GM19023 (cell line): ENCODE data around the gene SNX2.

Experiments
- ATAC-seq: cut with Tn5 transposase; IDR thresholded peaks from one replicate; pipeline ENCODE4 v1.9.1; 2021; ENCODE audit warnings: mild to moderate bottlenecking, moderate library complexity; ENCODE audit not compliant: unreplicated experiment

Gene SNX2

DNA sequence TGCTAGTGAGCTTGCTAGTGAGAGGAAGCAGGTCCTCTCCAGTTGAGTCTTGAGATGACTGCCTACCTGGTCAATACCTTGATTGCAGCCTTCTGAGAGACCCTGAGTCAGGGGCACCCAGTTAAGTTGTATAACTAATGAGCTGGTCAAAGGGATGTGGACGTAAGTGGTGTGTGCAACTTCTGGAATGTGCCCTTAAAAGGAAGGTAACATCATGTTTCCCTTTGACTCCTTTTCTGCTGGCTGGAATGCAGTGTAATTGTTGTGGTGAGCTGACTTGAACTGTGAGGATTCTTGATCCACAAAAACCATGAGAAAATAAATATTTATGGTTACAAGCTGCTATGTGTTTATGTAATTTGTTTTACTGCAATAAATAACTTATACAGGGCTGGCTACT, 2.4 kb upstream of the SNX2 start:
- no peak for ATAC-seq

DNA sequence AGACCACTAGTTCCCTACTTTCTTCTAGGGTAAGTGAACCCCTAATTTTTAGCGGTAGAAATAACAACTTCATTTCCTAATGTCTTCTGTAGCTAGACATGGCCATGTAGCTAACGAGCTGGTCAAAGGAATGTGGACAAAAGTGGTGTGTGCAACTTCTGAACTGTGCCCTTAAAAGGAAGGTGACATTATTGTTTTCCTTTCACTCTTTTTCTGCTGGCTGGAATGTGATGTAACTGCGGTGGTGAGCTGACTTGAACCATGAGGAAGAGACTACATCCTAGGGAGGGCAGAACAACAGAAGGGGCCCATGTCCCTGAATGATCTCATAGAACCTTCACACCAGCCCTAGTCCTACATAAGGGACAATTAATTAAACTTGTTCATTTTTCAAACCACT, 1.3 kb upstream of the SNX2 start:
- ATAC-seq = no peak

DNA sequence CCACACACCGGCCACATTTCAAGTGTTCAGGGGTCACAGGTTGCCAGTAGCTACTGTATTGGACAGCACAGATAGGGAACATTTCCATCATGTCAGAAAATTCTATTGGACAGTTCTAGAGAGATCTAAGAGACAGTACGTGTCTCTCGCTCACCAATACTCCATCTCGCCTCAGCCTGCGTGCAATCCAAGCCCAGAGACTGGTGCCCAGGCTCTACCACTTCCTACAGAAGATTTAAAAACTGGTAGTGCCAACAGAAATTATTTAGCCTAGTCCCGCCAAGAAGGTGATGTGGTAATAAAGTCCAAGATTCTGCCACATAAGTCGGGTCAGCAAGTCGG, 390 bp upstream of the SNX2 start:
- peak; percentile 30 for ATAC-seq

DNA sequence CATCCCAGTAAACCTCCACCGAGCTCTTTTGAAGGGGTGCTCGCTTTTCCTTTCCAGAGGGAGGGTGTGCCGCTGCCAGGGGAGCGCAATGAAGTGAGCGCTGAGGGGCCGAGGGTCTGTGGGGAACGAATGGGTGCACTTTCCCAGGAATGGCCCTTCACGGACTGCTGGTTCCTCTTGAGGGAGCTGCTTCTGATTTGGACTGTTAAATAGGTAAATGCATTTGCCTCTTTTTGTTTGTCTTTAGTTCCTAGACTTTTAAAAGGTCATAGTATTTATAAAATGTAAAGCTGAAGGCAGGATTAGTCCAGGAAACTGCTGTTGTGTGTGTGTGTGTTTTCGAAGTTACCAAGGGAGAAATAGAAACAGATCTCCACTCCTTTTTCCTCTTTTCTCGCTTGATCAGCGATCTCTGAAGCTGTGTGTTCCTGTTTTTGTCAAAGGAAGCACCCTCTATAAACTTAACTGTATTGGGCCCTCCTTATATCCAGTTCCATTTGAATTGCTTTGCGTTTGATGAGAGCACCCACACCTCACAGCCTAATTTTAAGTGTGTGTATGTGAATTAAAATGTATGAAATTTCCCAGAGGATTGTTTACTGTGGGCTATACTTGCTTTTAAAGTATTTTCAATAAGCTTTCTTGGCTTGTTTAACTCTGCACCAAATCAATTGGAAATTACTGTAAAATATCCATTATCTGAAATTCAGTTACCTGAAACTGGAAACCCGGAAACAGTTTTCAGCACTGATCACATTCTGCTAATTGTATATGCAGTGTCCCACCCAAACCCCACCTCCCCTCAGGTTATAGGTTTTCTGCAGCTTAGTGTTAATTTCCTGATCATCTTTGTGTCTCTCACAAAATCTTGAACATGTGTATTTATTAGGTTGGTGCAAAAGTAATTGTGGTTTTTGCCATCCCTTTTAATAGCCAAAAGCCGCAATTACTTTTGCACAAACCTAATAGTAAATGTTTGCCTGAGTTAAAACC, 966 bp downstream of the SNX2 start:
- no peak for ATAC-seq

DNA sequence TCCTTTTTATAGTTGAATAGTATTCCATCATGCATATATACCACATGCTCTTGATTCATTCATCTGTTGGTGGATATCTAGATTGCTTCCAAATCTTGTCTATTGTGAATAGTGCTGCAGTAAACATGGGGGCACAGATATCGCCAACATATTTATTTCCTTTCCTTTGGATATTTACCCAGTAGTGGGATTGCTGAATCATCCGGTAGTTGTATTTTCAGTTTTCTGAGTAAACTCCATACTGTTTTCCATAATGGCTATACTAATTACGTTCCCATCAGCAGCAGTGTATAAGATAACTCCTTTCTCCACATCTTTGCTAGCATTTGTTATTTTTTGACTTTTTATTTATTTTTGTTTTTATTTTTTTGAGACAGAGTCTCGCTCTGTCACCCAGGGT, 3.3 kb downstream of the SNX2 start:
- no peak for ATAC-seq

DNA sequence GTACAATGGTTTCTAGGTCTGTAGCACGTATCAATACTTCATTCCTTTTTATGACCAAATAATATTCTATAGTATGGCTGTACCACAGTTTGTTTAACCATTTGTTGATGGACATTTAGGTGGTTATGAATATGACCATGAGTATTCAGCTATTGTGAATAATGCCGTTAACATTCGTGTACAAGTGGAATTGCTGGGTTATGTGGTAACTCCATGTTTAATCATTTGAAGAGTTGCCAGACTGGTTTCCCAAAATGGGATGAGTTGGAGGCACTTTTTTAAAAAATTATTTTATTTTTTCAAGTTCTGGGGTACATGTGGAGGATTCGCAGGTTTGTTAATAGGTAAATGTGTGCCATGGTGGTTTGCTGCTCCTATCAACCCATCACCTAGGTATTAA, 4.6 kb downstream of the SNX2 start:
- no peak for ATAC-seq

DNA sequence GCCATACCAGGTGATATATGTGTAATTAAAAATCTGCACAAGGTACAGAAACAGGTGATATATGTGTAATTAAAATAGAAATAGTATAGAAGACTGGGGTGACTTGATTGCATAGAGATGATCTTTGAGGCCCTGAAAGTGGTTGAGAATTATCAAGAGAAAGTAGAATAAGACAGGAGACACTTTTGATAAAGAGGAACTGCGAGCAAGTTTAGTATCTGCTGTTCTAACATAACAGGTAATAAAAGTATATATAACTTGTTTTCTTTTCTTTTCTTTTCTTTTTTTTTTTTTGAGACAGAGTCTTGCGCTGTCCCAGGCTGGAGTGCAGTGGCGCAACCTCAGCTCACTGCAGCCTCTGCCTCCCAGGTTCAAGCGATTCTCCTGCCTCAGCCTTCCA, 5.4 kb downstream of the SNX2 start:
- no peak for ATAC-seq

DNA sequence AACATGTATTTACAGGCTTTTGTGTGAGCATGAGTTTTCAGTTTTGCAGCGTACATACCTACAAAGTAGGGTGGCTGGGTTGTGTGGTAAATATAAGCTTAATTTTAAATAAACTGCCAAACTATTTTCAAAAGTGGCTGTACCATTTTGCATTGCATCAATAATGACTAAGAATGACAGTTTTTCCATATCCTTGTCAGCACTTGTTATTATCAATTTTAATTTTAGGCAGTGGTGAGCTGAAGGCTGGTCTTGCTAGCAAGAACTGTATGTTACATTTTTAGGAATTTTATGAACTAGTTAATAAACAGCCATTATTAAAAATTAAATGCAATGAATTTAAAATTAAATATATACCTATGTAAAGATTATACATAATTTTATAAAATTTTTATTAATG, 6.6 kb downstream of the SNX2 start:
- no peak for ATAC-seq

DNA sequence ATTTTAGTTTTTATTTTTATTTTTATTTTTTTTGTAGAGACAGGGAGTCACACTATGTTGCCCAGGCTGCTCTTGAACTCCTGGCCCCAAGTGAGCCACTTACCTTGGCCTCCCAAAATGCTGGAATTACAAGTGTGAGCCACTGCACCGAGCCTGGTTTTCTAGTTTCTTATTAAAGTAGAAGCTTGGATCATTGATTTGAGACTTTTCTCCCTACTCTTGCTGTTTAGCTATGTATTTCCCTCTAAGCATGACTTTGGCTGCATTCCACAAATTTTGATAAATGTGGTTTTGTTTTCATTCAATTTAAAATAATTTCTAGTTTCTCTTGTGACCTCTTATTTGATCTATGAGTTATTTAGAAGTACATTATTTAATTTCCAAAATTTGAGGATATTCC, 10.4 kb downstream of the SNX2 start:
- ATAC-seq = no peak

DNA sequence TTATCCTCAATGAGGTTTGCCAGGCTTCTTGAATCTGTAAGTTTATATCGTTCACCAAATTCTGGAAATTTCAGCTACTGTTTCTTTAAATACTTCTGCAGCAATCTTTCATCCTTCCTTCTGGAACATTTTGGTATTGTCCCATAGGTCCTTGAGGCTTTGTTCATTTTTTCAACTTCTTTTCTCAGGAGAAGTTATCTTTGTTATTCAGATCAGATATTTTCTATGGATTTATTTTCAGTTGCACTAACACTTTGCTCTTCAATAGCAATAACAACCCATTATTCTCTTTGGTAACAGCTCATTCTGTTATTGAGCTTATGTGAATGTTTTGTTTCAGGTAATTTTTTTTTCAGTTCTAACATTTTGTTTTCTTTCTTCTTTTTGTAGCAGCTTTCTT, 13.5 kb downstream of the SNX2 start:
- ATAC-seq = no peak

DNA sequence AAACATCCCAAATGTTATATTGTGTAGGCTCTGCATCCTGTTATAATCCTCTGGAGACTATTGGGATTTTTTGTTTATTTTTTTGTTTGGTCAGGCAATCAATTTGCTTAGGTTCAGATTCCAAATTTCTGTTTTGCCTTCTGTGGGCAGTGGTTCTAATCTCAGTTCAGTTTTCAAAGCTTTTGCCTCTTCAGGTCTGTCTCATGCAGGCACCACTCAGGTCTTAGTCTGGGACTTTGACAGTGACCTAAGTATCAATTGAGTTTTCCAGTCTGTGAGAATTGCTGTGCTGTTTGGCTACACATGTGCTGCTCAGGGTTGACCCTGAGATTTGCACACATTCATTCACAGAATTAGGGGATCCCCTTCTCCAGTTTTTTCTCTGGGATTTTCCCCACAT, 14.1 kb downstream of the SNX2 start:
- ATAC-seq = no peak

DNA sequence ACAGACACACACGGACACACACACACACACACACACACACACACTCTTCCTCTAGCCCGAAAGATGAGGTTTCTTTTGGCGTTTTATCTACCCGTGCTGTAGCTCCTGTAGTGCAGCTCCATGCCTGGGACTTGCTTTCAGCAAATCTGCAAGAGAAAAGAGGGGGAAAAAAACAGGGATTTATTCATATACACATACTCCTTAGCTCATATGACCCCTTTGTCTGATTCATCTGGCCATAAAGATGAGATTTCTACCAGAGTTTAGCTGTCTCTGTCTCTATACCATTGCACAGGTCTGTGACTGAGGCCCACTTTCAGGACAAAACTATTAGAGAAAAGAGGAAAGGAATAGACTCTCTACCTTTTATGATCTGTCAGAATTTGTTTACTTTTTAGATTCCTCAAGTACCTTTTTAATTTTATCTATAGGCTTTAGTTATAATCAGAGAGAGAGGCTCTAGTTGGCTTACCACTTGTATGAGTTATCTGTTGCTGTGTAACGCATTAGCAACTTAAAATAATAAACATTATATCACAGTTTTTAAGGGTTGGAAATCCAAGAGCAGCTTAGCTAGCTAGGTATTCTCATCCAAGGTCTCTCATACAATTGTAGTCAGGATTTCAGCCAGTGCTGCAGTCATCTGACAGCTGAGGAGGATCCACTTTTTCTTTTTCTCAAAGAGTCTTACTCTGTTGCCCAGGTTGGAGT, 14.7 kb downstream of the SNX2 start:
- no peak for ATAC-seq

DNA sequence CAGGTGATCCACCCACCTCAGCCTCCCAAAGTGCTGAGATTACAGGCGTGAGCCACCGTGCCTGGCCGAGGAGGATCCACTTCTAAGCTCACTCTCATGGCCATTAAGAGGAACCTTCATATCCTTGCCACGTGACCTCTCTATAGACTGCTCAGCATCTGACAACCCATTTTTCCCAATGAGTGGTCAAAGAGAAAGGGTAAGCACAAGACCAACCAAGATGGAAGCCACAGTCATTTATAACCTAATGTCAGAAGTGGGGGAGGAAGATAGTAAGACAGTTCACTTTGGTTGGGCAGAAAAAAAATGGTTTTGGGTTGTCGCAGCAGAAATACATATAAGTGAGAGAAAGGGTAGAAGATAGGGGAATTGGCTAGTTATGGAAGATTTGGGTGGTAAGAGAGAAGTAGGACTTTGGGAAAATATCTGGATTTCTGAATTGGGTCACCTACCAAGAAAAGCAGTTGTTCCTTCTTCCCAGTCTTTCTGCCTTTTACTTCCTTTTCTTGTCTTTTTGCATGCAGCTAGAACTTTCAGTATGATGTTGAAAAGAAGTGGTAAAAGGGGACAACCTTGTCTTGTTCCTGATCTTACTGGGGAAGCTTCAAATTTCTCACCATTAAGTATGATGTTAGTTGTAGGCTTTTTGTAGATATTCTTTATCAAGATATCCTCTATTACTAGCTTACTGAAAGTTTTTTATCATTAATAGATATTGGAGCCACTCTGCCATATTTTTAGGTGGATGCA, 15.6 kb downstream of the SNX2 start:
- no peak for ATAC-seq

DNA sequence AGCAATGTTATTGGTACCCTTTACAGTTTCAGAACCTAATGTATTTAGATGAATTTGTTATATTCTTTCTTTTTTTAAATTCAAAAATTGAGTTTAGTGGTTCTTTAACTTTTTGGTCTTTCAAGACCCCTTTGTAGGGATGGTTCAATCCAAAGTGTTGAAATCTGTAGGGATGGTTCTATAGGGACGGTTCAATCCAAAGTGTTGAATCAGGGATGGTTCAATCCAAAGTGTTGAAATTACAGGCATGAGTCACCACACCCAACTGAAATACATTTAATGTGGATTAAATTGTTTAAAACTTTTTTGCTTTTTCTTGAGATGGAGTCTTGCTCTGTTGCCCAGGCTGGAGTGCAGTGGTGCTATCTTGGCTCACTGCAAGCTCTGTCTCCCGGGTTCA, 30.6 kb downstream of the SNX2 start:
- no peak for ATAC-seq

DNA sequence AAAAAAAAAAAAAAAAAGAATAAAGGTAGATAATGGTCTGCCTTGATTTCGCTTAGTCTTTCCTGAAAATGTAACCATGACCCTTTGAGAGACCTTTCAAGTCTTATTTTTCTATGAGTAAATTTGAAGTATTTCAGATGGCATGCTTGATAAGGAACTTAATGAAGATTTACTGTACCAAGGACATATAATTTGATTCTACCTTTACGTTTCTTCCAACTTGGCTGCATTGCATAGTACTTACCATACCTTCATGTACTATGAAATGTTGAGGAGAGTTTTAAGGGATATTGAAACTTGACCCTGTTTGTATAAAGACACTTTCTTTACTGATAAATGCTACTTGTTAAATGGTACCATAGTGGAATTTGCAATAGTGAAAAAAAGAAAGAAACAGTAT, 35.5 kb downstream of the SNX2 start:
- ATAC-seq = no peak

DNA sequence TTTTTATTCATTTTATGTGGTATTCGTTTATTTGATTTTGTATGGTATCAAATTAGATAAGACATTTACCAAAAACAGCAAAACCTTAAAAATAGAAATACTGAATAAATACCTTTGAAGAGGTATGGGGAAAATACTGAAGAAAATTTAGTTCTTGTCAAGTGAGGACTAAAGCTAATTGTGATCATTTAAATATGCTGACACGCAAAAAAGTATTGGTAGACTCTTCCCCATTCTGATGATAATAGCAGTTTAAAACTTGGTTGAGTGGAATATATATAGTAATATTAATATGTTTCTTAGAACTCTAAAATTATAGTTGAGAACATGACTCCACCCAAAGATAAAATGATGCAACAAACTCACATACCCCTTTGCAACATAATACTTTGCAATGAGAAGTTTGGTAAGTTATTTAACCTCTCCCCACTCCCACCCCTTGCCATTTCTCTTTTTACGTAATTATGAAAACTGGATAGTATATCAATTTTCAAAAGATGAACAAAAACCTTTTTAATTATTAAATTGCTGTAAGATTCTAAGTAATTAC, 40.4 kb downstream of the SNX2 start:
- no peak for ATAC-seq

DNA sequence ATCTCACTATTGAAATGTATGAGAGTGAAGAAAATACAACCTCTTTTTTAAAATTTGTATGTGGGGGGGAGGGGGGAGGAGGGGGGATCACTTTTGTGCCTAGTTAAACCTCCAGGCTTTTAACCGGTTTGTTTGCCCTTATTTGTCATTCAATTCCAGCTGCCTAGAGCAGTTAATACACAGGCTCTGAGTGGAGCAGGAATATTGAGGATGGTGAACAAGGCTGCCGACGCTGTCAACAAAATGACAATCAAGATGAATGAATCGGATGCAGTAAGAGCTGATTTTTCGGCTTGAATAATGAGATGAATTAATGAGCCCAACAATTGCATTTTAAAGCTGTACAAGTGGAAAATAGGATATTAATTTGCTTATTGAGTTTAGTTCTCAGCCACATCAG, 41.9 kb downstream of the SNX2 start:
- ATAC-seq = no peak

DNA sequence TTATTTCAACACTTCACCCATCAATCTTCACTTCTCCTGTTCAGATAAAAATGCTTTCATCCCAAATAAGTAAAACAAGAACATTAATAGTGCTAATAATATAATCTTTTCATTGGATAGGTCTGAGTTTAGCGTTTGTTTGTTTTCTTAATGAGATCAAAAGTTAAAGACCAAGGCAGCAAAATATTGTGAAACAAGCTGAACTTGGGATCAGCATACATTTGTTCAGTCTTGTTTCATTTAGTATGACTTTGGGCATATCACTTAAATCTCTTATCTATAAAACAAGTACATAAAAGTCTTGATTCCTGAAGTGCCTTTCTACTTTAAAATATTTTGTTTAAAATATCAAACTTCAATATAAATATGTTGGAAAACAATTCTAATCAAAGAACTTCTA, 57.1 kb downstream of the SNX2 start:
- ATAC-seq = no peak

DNA sequence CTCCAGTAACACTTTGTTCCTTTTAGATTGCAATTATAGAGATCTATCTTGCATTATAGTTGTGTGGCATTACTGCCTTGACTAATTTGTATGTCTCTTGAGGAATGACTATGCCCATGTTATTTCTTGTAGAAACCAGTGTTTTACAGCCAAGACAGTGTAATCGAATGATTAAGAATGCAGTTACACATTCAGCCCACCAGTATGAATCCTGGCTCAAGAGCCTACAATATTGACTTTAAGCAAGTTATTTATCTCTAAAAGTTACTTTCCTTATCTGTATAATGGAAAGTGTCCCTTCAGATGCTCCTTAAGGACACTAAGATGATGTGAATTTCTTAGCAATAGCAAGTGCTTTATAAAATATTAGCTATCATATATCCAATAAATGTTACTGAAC, 60.8 kb downstream of the SNX2 start:
- no peak for ATAC-seq

DNA sequence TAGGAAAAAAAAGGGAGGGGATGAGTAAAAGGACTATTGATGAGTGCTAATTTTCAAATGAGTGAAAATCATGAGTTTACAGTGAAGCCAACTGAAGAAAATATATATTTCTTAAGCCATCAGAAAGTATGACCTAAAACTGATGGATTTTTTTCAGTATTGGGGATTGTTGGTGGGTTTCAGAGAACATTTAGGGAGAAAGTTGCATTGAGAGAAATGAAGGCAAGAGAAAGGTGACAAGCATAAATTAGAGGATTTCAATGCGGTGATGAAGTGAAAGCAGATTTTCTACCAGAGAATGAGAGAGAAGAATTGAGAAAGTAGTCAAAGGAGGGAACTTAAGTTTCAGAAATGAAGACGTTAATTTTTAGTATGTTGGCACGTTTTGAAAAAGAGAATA, 62.1 kb downstream of the SNX2 start:
- ATAC-seq = no peak

DNA sequence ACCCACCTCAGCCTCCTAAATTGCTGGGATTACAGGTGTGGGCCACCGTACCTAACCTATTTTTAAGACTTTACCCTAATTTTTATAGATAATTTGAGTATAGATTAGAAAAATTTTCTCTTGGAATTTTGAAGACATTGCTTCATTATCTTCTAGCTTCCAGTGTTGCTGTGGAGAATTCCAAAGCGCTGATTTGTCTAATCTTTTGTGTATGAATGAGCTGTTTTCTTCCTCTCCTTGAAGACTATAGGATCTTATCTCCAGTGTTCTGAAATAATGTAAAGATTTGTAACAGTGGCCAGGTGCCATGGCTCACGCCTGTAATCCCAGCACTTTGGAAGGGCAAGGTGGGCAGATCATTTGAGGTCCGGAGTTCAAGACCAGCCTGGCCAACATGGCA, 64.9 kb downstream of the SNX2 start:
- no peak for ATAC-seq
